MM.1S (cell line): ENCODE results near the gene NQO1.

Source experiments
- DNase-seq: peaks from one replicate; pipeline ENCODE4 v3.0.0-alpha.2; 2015
- H2AFZ ChIP-seq: fragments of 300-600 bp; sonication (generic); 2 replicates; pipeline ENCODE4 v1.6.0; 2016; ENCODE audit warnings: antibody characterized with exemption, low read length
- H3F3A ChIP-seq: fragments of 300-600 bp; sonication (generic); 2 replicates; pipeline ENCODE4 v1.6.1; 2016; ENCODE audit warnings: mild to moderate bottlenecking, antibody characterized with exemption, low read length, moderate library complexity, mixed read lengths; ENCODE audit not compliant: insufficient read depth
- H3K27ac ChIP-seq: fragments of 300-600 bp; sonication (generic); 2 replicates; pipeline ENCODE4 v1.5.1; 2016; ENCODE audit warnings: mild to moderate bottlenecking, low read length
- H3K27me3 ChIP-seq: fragments of 300-600 bp; sonication (generic); replicated peaks from 2 replicates; pipeline ENCODE4 v1.6.0; 2016; ENCODE audit warnings: low read length; ENCODE audit not compliant: insufficient read depth
- H3K36me3 ChIP-seq: fragments of 300-600 bp; sonication (generic); replicated peaks from 2 replicates; pipeline ENCODE4 v1.6.1; 2016; ENCODE audit warnings: mild to moderate bottlenecking, low read length, mixed read lengths; ENCODE audit not compliant: insufficient read depth
- H3K4me1 ChIP-seq: fragments of 300-600 bp; sonication (generic); 2 replicates; pipeline ENCODE4 v1.6.1; 2016; ENCODE audit warnings: low read length, mixed read lengths
- H3K4me2 ChIP-seq: fragments of 300-600 bp; sonication (generic); 2 replicates; pipeline ENCODE4 v1.6.0; 2016; ENCODE audit warnings: low read depth, low read length
- H3K4me3 ChIP-seq: fragments of 300-600 bp; sonication (generic); 2 replicates; pipeline ENCODE4 v1.5.1; 2016; ENCODE audit warnings: low read length, mixed read lengths
- H3K79me2 ChIP-seq: fragments of 300-600 bp; sonication (generic); 2 replicates; pipeline ENCODE4 v1.6.1; 2016; ENCODE audit warnings: mixed run types, low read length, mixed read lengths
- H3K9ac ChIP-seq: fragments of 300-600 bp; sonication (generic); 2 replicates; pipeline ENCODE4 v1.6.1; 2016; ENCODE audit warnings: low read length, mixed read lengths
- H3K9me2 ChIP-seq: fragments of 300-600 bp; sonication (generic); replicated peaks from 2 replicates; pipeline ENCODE4 v1.6.1; 2016; ENCODE audit warnings: mild to moderate bottlenecking, low read length, mixed read lengths; ENCODE audit not compliant: insufficient read depth
- H3K9me3 ChIP-seq: fragments of 300-600 bp; sonication (generic); replicated peaks from 2 replicates; pipeline ENCODE4 v1.6.1; 2016; ENCODE audit warnings: mild to moderate bottlenecking, low read length, mixed read lengths; ENCODE audit not compliant: insufficient read depth
- H4K20me1 ChIP-seq: fragments of 300-600 bp; sonication (generic); 2 replicates; pipeline ENCODE4 v1.6.1; 2016; ENCODE audit warnings: mild to moderate bottlenecking, low read length, moderate library complexity, mixed read lengths; ENCODE audit not compliant: insufficient read depth
- EZH2 ChIP-seq: fragments of 300-600 bp; sonication (generic); optimal IDR thresholded peaks from 2 replicates; pipeline ENCODE3; 2017; ENCODE audit warnings: low read depth, mild to moderate bottlenecking, antibody characterized with exemption, low read length, mixed read lengths
- EZH2phosphoT487 ChIP-seq: fragments of 300-600 bp; sonication (generic); IDR thresholded peaks from 2 replicates; pipeline ENCODE4 v1.6.1; 2018; ENCODE audit warnings: antibody characterized with exemption, low read length
- TF ChIP-seq, protein P1 (sequence below): fragments of 300-600 bp; sonication (generic); IDR thresholded peaks from 2 replicates; pipeline ENCODE4 v1.5.1; 2016; ENCODE audit warnings: antibody characterized with exemption, low read length, mixed read lengths

NQO1 gene

DNA sequence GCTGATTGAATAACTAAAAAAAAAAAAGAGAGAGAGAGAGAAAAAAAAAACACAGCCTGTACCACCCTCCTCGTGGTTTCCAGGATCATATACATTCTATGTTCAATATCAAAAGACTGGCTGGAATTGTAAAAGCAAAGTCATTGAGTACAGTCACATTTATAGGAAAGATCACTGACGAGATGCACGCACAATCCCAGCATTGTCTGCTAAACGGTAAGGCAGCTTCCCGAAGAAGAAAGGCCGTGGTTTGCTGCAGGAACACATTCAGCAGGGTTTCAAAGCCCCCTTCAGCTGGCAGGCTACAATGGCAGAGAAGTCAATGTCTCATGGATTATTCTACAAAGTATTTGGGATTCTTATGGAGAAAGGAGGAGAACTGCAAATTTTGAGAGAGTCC is 9.3 kb downstream of the NQO1 start:
- H3K27ac ChIP-seq, result no peak overlapping the region
- no peaks in the 10 kb centered on the region for H3K9me2 ChIP-seq
- DNase-seq, result no peak
- TF ChIP-seq, protein P1, sequence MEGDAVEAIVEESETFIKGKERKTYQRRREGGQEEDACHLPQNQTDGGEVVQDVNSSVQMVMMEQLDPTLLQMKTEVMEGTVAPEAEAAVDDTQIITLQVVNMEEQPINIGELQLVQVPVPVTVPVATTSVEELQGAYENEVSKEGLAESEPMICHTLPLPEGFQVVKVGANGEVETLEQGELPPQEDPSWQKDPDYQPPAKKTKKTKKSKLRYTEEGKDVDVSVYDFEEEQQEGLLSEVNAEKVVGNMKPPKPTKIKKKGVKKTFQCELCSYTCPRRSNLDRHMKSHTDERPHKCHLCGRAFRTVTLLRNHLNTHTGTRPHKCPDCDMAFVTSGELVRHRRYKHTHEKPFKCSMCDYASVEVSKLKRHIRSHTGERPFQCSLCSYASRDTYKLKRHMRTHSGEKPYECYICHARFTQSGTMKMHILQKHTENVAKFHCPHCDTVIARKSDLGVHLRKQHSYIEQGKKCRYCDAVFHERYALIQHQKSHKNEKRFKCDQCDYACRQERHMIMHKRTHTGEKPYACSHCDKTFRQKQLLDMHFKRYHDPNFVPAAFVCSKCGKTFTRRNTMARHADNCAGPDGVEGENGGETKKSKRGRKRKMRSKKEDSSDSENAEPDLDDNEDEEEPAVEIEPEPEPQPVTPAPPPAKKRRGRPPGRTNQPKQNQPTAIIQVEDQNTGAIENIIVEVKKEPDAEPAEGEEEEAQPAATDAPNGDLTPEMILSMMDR, result no peak
- TF ChIP-seq EZH2phosphoT487 (no peak), EZH2 (no peak)
- H3K27me3 ChIP-seq, result no peaks in the 10 kb centered on the region
- no peak overlapping the region for H3K4me2 ChIP-seq
- H4K20me1 ChIP-seq, result no peaks in the 10 kb centered on the region
- no peak overlapping the region for H3K4me3 ChIP-seq
- no peaks in the 10 kb centered on the region for H3K79me2 ChIP-seq
- no peaks in the 10 kb centered on the region for H3K36me3 ChIP-seq
- H2AFZ ChIP-seq, result no peak overlapping the region
- H3K9ac ChIP-seq, result no peak overlapping the region
- H3K9me3 ChIP-seq, result no peaks in the 10 kb centered on the region
- no peaks in the 10 kb centered on the region for H3F3A ChIP-seq
- H3K4me1 ChIP-seq, result no peaks in the 10 kb centered on the region

DNA sequence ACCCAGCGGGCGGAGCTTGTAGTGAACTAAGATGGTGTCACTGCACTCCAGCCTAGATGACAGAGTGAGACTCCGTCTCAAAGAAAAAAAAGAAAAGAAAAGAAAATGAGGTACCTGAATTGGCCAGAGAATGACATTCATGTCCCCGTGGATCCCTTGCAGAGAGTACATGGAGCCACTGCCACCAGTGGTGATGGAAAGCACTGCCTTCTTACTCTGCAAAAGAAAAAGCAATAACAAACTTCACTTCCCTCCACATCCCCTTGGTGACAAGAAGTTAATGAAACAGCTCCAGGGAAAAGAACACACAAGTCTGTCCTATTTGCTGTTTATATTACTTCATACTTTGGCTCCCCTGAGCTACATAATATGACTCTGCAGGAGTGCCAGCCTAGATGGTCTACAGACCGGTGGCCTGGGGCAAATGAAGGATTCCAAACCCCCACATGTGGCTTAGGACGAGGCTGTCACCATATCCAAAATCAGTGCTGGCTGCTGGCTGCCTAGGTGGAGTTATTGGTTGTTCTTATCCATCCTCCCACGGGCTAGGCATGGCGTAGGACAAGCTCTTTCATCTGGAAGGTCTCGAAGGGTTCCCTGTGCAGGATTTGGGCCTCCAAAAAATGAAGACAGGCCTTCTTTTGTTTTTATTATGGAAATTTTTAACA is 13.3 kb downstream of the NQO1 start:
- H4K20me1 ChIP-seq, result no peaks in the 10 kb centered on the region
- no peak overlapping the region for H3K27ac ChIP-seq
- H3K9ac ChIP-seq, result no peak overlapping the region
- H3F3A ChIP-seq, result no peaks in the 10 kb centered on the region
- no peaks in the 10 kb centered on the region for H3K4me1 ChIP-seq
- H3K9me3 ChIP-seq, result no peaks in the 10 kb centered on the region
- no peaks in the 10 kb centered on the region for H3K79me2 ChIP-seq
- H3K36me3 ChIP-seq, result no peaks in the 10 kb centered on the region
- no peaks in the 10 kb centered on the region for H3K27me3 ChIP-seq
- H2AFZ ChIP-seq, result no peak overlapping the region
- TF ChIP-seq, protein P1, result no peak
- TF ChIP-seq EZH2phosphoT487 (no peak), EZH2 (no peak)
- H3K4me3 ChIP-seq, result no peak overlapping the region
- H3K4me2 ChIP-seq, result no peak overlapping the region
- DNase-seq, result no peak
- H3K9me2 ChIP-seq, result no peaks in the 10 kb centered on the region

DNA sequence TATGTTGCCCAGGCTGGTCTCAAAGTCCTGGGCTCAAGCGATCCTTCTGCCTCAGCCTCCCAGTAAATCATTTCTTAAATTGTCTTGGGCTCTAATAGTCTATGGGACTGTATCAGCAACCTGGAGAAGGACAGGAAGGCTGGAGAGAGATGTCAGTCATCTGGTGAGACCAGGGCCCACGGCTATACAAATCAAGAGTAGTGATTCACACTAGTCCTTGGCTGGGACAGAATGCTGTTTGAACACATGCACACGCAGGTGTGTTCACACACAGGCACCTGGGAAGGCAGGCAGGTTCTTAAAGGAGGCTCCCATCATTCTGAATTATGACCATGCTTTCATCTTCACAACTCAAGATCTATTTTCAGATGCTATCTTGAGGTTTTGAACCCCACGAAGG is 14.1 kb downstream of the NQO1 start:
- Histone ChIP-seq H3K27ac (no peak overlapping the region), H3K4me2 (no peak overlapping the region), H3K9ac (no peak overlapping the region), H3K9me3 (no peaks in the 10 kb centered on the region), H2AFZ (no peak overlapping the region), H4K20me1 (no peaks in the 10 kb centered on the region), H3K4me1 (no peaks in the 10 kb centered on the region), H3K4me3 (no peak overlapping the region), H3K9me2 (no peaks in the 10 kb centered on the region), H3F3A (no peaks in the 10 kb centered on the region), H3K36me3 (no peaks in the 10 kb centered on the region), H3K79me2 (no peaks in the 10 kb centered on the region), H3K27me3 (no peaks in the 10 kb centered on the region)
- no peak for DNase-seq
- TF ChIP-seq EZH2phosphoT487 (no peak), EZH2 (no peak)
- TF ChIP-seq, protein P1, result no peak
